HCEC 1CT (cell line): Measurements from ENCODE around the gene G2E3.
"Not testable (repeated sequence)": the region's sequence is repeated elsewhere in the genome, so short reads cannot be mapped to it uniquely, and the experiment has no call there.

Source experiments
- DNase-seq: peaks from one replicate; pipeline ENCODE4 v3.0.0-alpha.2; 2017

The G2E3 gene

DNA sequence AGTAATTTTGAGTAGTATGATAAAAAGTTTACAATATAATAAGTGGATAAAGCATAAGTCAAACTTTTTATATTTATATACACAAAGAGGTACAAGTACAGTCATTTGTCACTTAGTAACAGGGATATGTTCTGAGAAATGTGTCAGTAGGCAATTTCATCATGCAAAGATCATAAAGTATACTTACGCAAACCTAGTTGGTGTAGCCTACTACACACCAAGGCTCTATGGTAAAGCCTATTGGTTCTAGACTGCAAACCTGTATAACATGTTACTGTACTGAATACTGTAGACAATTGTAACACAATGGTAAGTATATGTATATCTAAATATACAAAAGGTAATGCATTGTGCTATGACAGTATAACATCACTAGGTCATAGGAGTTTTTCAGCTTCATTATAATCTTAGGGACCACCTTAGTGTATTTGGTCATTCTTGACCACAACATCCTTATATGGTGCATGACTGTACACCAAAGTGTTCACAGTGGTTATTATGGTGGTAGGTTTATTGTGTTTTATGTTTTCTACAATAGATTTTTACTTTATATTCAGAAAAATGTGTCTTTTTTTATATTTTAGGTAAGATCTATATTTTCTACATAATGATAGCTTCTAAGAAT lies 48.3 kb downstream of the G2E3 start:
- peak; percentile 30 for DNase-seq

DNA sequence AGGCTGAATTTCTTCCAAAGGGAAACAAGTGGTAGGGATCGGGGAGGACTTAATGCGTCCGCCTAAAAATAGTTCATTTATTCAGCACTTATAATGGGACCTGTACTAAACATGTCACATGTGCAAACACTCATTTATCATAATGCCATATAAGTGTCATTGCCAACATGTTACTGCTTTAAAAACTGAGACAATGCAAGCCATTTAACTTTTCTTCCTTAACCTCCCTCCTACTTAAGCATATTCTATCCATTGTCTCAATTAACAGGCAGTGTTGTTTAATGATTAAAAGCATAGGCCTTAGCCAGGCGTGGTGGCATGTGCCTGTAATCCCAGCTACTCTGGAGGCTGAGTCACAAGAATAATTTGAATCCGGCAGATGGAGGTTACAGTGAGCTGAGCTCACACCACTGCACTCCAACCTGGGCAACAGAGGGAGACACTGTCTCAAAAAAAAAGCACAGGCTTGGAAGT lies 49.6 kb downstream of the G2E3 start:
- DNase-seq = peak; percentile 59

DNA sequence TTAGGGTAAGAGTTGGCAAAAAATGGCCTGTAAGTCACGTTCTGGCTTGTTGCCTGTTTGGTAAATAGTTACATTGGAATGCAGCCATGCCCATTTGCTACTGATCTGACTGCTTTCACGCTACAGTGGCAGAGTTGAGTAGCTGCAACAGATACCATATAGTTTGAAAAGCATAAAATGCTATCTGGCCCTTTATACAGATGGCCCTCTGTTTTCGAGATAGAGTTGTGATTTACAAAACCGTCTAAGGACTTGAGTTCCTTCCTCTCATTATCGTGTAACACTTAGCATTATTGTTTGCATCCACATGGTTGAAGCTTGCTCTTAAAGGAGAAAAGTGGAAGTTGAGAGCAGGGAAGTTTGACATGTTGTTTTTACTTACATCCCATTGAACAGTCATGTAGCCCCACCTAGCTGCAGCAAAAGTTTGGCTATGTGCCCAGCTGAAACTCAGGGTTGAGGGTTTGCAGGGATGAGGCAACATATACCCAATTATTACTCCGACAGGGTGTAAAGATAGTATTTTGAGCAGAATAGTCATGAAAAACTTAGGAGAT lies 51.9 kb downstream of the G2E3 start:
- peak; percentile 39 for DNase-seq

DNA sequence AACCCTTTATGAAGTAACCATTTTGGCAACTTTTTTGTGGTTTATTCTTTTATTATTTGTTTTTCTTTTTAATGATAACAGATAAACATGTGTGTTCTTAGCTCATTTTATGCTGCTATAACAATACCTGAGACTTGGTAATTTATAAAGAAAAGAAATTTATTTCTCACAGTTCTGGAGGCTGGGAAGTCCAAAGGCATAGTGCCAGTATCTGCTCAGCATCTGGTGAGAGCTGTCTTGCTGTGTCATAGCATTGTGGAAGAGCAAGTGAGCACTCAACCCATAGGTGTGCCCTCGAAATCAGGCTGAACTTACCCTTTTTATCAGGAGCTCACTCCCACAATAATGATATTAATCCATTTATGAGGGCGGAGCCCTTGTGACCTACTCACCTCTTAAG lies 55.2 kb downstream of the G2E3 start:
- DNase-seq = no peak

DNA sequence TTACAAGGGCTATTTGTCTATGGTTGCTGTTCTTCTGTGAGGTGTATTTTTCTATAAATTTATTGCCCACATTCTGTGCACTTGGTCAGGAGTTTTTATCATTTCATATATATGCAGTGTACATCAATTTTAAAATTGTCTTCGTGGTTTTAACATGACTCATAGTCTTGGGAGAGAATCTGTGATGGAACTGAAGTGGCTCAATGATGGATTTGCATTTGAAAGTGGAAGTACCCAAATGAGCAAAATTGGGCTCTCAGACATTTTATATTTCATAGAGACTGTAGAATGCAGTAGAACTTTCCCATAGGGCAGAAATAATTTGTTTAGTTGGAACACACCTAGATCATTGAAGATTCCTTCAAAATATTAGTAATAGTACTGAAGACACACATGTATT lies 61.2 kb downstream of the G2E3 start:
- DNase-seq = peak; percentile 75

DNA sequence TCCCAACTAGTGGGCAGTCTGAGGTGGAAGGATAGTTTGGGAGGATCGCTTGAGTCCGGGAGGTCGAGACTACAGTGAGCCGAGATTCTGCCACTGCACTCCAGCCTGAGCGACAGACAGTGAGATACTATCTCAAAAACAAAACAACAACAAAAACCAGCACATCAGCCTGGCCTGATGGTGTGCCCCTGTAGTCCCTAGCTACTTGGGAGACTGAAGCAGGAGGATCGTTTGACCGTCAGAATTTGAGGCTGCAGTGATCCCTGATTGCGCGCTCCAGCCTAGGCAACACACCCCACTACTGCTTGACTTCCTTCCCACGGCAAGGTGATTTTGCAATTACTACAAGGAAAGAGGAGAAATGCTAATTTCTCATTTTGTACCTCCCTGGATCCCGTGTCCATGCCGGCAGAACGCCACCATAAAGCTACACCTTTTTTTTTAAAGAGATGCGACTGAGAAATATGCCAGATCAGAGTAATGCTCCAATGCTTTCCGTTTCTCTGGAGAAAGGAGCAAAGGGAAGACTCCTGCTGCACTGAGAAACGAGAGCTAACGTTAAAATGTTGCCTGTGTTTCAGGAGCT lies 62.5 kb downstream of the G2E3 start:
- peak; percentile 20 for DNase-seq

DNA sequence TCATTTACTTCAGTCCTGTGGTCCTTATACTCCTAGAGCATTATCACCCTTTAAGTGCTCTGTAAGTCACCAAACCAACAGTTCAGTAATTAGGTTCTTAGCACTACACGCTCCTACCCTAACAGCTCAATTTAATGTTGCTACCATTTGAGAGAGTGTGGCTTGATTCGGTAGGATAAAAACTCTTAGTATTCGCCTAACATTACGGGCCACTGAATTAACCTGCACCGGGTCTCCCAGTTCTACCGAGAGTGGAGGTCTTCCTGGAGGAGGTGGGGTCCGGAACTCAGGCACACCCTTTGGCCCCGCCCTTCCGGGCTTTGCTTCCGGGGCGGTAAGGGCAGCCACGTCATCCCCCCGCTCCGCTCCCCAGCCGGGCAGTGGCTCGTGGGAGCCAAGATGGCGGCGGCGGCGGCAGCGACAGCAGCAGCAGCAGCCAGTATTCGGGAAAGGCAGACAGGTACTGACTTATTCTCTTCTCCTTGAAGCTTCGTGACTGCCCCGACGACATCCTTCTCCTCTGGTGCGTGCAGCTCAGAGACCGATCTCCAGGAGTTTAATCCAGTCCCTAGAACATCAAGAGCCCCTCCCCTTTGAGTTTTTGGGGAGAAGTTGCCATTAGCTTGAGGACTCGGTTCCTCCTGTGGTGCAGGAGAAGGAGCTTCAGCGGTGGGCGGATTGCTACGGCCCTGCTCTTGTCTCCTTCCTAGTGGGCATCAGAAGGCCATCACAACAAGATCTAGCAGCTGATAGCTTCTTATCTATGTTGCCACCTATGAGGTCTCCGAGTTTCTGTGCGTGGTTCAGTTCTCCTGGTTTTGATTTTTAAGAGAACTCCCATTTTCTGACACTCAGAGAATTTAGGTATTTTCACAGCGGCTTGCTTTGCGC lies 63.2 kb downstream of the G2E3 start, which contains the start of gene SCFD1:
SCFD1 (plus strand) TSS at position 380 of the 891 bp plus-strand sequence; CDS start at position 400, 20 bp downstream.
- DNase-seq = peak; percentile 89

DNA sequence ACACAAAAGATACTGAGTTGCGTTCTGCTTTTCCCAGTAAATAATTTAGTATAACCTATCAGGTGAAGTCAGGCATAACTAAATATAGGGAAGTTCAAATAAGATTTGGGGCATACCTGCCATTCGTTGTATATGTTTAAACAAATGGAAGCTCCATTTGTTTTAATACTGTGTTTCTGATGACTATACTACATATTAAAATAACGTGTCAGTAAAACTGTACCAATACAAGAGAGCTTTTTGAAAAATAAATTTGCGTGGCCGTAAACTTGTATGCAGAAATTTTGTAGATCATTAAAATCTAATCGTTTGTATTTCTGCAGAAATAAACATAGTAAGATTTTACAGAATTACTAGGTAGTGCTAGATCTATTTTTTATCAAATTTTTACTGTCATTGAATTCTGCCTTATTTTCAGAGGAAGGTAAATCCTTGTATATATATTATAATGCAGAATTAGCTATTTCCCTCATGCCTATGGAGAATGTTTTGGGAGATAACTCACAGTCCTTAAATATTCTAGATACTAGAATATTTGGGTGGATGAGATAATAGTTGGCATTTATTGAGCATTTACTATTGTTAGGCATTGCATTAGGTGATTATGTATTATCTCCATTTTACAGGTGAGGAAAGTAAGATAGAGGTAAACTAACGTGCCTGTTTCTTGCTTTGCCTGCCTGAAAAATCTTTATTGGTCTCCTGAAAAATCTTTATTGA lies 64.6 kb downstream of the G2E3 start:
- no peak for DNase-seq

DNA sequence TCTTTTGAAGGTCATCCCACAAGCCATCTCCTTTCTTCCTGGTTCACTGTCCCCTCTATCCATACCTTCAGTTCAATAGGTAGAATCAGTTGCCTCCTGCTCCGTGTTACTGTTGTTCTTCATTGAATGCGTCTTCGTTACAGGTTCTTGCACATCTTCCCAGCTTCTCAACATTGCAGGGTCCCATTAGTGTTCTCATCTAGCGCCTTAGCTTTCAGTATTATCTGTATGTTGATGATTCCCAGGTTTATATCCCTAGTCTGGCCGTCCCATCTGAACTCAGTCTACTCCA lies 65.1 kb downstream of the G2E3 start:
- no peak for DNase-seq

DNA sequence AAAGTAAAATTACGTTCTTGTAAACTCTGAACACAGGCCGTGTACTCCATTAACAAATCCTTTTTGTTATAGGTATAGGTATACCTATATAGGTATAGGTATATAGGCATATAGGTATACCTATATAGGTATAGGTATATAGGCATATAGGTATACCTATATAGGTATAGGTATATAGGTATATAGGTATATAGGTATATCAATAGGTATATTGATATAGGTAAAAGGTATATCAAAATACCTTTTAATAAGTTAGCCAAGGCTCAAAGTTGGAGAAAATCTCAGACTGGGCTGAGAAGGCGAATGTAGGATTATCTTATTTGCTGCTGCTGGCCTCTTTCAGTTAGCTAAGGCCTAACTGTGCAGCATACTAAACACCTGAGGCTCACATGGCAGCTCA lies 66.6 kb downstream of the G2E3 start:
- no peak for DNase-seq

DNA sequence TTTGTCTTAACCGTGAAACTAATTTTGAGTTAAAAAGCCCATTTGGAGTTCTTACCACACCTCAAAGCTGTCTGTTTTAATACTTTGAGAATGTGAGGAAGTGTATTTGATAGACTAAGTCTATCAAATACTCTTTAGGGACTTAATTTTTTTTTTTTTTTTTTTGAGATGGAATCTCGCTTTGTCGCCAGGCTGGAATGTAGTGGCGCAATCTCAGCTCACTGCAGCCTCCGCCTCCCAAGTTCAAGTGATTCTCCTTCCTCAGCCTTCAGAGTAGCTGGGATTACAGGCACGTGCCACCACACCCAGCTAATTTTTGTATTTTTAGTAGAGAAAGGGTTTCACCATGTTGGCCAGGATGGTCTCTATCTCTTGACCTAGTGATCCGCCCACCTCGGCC lies 70.5 kb downstream of the G2E3 start:
- peak; percentile 39 for DNase-seq

DNA sequence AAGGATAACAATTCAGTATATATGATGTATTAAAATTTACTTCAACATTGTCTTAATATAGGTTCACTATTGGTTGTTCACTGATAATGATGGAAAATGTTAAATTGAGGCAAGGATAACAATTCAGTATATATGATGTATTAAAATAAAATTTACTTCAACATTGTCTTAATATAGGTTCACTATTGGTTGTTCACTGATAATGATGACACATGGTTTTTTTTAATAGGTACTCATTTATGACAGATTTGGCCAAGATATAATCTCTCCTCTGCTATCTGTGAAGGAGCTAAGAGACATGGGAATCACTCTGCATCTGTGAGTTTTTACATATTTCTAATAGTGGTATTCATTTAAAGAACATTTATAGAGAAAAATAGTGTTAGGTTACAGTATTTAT lies 71.3 kb downstream of the G2E3 start:
- no peak for DNase-seq

DNA sequence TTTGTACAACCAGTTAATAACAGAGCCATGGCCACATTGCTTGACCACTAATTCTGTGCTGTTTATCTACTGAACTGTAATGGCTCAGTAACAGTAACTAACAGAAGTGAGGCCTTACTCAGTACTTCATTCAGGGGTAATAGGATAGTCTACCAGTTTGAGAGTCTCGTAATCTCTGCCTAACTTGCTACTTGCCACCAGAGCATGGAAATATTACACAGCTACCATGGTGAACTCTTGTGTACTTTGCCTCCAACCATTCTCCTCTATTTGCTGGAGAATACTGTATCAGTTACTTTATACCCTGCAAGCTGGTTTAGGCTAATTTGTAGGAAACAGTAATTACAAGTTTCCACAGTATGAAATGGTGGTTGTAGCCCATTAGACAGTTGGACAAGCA lies 73.8 kb downstream of the G2E3 start:
- no peak for DNase-seq

DNA sequence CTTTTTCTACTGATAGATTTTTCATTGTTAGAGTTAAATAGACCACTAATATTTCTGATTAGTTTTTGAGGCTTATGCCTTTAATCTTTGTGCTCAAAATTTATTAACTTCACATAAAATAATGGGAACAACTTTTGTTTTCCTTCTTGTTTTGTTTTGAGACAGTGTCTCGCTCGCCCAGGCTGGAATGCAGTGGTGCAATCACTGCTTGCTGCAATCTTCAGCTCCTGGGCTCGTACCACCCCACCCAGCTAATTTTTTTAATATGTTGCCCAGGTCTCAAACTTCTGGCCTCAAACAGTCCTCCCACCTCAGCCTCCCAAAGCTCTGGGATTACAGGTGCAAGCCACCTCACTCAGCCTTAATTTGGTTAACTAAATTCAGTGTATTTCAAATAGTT lies 80.0 kb downstream of the G2E3 start:
- DNase-seq = no peak

DNA sequence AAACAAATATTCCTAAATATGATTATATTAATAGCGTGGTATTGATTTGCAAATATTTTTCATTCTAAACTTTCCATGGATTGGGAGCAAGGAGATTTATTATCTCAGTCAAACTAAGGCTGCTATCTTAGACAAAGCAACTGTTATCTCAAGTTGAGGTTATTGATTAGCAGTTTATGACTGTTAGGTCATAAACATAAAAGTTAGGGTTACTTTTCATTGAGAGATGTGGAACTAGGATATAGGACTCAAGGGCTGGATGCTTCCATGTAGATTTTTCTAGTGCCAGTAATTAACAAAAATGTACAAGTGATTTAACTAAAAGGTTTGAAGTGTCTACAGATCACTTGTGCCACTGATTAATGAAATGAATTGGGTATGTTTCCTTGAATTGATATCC lies 82.2 kb downstream of the G2E3 start:
- DNase-seq = no peak

DNA sequence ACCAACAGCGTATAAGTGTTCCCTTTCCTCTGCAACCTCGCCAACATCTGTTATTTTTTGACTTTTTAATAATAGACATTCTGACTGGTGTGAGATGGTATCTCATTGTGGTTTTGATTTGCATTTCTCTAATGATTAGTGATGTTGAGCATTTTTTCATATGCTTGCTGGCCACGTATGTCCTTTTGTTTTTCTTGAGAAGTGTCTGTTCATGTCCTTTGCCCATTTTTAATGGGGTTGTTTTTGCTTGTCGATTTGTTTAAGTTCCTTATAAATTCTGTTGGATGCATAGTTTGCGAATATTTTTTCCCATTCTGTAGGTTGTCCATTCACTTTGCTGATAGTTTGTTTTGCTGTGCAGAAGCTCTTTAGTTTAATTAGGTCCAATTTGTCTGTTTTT lies 85.5 kb downstream of the G2E3 start:
- not testable (repeated sequence) for DNase-seq

DNA sequence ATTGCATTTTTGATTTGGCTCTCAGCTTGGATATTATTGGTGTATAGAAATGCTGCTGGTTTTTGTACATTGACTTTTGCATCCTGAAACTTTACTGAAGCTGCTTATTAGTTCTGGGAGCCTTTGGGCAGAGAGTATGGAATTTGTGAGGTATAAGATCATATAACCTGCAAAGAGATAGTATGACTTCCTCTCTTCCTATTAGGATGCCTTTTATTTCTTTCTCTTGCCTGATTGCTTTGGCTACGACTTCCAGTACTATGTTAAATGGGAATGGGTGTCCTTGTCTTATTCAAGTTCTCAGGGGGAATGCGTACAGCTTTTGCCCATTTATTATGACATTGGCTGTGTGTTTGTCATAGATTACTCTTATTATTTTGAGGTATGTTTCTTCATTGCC lies 86.6 kb downstream of the G2E3 start:
- DNase-seq = no peak

DNA sequence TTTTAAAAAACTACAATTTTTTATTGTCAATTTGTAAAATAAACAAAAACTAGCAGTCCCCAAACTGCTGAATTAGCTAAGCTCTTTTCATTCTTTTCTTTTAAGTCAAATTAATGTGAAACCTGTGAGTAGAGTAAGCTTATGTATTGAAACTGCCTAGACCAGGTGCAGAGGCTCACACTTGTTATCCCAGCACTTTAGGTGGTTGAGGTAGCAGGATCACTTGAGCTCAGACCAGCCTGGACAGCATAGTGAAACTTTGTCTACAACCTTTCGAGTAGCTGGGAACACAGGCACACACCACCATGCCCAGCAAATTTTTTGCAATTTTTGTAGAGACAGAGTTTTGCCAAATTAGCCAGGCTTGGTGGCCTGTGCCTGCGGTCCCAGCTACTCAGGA lies 89.5 kb downstream of the G2E3 start:
- no peak for DNase-seq

DNA sequence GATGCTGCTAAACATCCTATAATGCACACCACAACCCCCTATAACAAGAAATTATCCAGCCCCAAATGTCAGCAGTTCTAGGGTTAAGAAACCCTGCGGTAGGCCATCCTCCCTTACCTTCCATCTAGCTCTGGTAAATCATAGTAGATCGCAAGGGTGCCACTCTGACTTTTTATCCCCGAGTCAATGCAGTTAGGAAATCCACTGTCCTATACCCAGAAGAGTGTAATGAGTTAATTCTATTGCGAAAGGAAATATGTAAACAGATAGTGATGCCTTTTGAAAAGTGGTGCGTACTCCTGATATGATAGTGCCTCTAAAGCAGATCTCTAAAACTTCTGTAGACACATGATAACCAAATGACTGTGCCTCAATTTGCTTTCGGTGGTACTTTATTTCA lies 93.0 kb downstream of the G2E3 start:
- no peak for DNase-seq

DNA sequence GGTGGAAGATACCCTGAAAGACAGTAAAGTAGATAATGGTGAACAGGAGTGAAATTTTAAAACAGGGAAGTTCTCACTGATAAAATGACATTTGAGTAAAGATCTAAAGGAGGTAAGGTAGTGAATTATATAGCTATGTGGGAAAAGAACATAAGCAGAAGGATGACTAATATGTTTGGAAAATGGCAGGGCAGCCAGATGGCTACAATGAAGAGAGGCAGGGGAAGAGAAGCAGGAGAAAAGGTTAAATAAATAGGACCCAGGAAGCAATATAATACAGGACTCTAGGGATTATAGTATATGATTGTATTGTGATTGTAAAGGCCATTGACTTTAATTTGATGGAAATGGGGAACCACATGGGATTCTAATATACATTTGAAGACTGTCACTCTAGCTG lies 96.2 kb downstream of the G2E3 start:
- peak; percentile 53 for DNase-seq

DNA sequence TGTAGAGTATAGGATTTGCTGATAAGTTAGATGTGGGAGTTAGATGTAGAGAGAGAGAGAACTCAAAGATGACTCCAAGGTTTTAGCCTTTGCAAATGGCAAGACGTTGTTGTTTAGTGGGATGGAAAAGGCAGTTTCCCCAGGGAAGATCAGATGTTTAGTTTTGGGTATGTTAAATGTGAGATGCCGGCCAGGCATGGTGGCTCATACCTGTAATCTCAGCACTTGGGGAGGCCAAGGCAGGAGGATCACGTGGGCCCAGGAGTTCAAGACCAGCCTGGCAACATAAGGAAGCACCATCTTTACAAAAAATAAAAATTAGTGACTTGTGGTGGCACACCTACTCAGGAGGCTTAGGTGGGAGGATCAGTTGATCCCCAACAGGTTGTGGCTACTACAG lies 96.7 kb downstream of the G2E3 start:
- no peak for DNase-seq

DNA sequence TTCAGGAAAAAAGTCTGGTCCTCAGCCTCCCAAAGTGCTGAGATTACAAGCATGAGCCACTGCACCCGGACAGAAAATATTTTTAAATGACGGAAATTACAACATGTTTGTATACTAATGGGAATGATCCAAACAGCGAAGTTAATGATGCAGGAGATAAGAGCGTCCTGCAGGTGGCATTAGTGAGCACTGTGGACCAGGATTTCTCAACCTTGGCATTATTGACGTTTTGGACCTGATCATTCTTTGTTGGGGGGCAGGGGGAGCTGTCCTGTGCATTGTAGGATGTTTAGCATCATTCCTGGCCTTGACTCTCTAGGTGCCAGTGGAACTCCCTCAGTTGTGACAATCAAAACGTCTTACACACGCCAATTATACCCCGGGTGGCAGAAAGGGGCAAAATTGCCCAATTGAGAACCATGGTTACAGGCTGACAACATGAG lies 97.3 kb downstream of the G2E3 start:
- peak; percentile 47 for DNase-seq

DNA sequence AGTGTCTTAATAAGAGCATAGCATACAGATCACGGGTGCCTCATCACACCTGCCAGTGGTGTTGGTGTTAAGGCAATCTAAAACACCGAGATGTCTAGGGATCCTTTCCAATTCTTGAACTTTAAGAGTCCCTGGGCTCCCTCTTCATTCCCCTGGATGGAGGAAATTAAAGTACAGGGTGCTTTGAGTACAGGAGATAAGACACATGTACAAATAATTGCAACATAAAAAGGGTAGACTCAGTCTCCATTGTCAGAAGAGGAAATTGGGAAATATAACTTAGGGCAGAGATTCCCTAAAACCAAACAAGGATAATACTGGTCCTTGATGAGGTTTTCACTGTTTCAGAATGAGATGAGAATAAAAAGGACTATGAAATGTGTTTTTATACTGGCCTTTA lies 98.1 kb downstream of the G2E3 start:
- DNase-seq = no peak
